HL-60 (cell line): ENCODE measurements around the gene EBLN2.

Experiments used
- DNase-seq, 2 experiments: peaks; one replicate each; pipeline ENCODE4 v3.0.0-alpha.2; 2010 to 2020; ENCODE audit warnings: low read depth in 1 of 2, low spot score in 1 of 2
- H3K27ac ChIP-seq: fragments of 250-450 bp; sonication (Bioruptor Pico); replicated peaks from 2 replicates; pipeline ENCODE4 v1.5.1; 2020; ENCODE audit warnings: mild to moderate bottlenecking, moderate library complexity
- H3K27me3 ChIP-seq: fragments of 250-450 bp; sonication (Bioruptor Pico); 2 replicates; pipeline ENCODE4 v1.5.1; 2021; ENCODE audit warnings: mild to moderate bottlenecking, moderate library complexity; ENCODE audit not compliant: insufficient read depth, poor library complexity, severe bottlenecking
- H3K4me3 ChIP-seq: replicated peaks from 2 replicates; pipeline ENCODE4 v1.5.1; 2011; ENCODE audit warnings: mild to moderate bottlenecking, control low read depth, low read length; ENCODE audit not compliant: insufficient read depth
- CTCF ChIP-seq: IDR thresholded peaks from one replicate; pipeline ENCODE4 v1.5.1; 2011; ENCODE audit warnings: low read length, control low read depth, inconsistent platforms; ENCODE audit not compliant: insufficient read depth
- GABPA ChIP-seq: IDR thresholded peaks from 2 replicates; pipeline ENCODE4 v1.6.1; 2012; ENCODE audit warnings: low read depth
- POLR2AphosphoS5 ChIP-seq: IDR thresholded peaks from 2 replicates; pipeline ENCODE4 v1.6.1; 2012; ENCODE audit warnings: low read depth
- REST ChIP-seq: IDR thresholded peaks from 2 replicates; pipeline ENCODE4 v1.6.1; 2012; ENCODE audit warnings: low read depth; ENCODE audit not compliant: insufficient replicate concordance
- SPI1 ChIP-seq: IDR thresholded peaks from 2 replicates; pipeline ENCODE4 v1.6.1; 2012; ENCODE audit warnings: low read depth, mild to moderate bottlenecking, borderline replicate concordance
- long read RNA-seq: library from polyadenylated mRNA; unstranded; transcript quantifications from one replicate; pipeline ENCODE4 v2.0.0, GENCODE V29; 2020

EBLN2 gene
- long read RNA-seq, partial matches to known transcripts = 0 of 2 reads
- long read RNA-seq, other reads (novel, unspliced or antisense) = 0 of 2 reads

- DNase-seq = no peak
- TF ChIP-seq GABPA (no peak), SPI1 (no peak), CTCF (no peak), POLR2AphosphoS5 (no peak), REST (no peak)
- no peaks in the 10 kb centered on the region for H3K27me3 ChIP-seq
- H3K27ac ChIP-seq = no peak within 1 kb of the TSS
- no peak within 1 kb of the TSS for H3K4me3 ChIP-seq
These were observed at the start of gene EBLN2 for GRCh38 chr3:73061416-73061815. EBLN2 (plus strand) TSS chr3:73061659; CDS start chr3:73062082, 423 bp downstream.

GRCh38 chr3:73018298-73018697, 43.2 kb upstream of the EBLN2 start:
- no peak overlapping the region for H3K27ac ChIP-seq
- DNase-seq = no peak
- H3K4me3 ChIP-seq = no peak overlapping the region
- H3K27me3 ChIP-seq = no peaks in the 10 kb centered on the region
- TF ChIP-seq REST (no peak), CTCF (no peak), SPI1 (no peak), GABPA (no peak), POLR2AphosphoS5 (no peak)

GRCh38 chr3:73018790-73019441, 42.5 kb upstream of the EBLN2 start:
- Histone ChIP-seq H3K4me3 (no peak overlapping the region), H3K27me3 (no peaks in the 10 kb centered on the region), H3K27ac (no peak overlapping the region)
- DNase-seq = no peak
- no peak for TF ChIP-seq CTCF
- no peak for TF ChIP-seq POLR2AphosphoS5
- no peak for TF ChIP-seq REST
- TF ChIP-seq GABPA = no peak
- TF ChIP-seq SPI1 = no peak
